Astrocyte (in vitro differentiated cells and primary cell): Measurements from ENCODE around the gene ULK1.

Experiments
- EZH2 ChIP-seq: IDR thresholded peaks from 2 replicates; pipeline ENCODE4 v1.6.1; 2012; ENCODE audit warnings: mild to moderate bottlenecking, low read length, inconsistent platforms; ENCODE audit not compliant: insufficient read depth
- TF ChIP-seq, protein P1 (sequence below): IDR thresholded peaks from 2 replicates; pipeline ENCODE4 v1.5.1; 2011; ENCODE audit warnings: low read depth, mild to moderate bottlenecking, inconsistent platforms, low read length, moderate library complexity; ENCODE audit not compliant: insufficient read depth

GRCh38 chr12:131853832-131854797, 40.3 kb upstream of the ULK1 start:
- TF ChIP-seq, protein P1, sequence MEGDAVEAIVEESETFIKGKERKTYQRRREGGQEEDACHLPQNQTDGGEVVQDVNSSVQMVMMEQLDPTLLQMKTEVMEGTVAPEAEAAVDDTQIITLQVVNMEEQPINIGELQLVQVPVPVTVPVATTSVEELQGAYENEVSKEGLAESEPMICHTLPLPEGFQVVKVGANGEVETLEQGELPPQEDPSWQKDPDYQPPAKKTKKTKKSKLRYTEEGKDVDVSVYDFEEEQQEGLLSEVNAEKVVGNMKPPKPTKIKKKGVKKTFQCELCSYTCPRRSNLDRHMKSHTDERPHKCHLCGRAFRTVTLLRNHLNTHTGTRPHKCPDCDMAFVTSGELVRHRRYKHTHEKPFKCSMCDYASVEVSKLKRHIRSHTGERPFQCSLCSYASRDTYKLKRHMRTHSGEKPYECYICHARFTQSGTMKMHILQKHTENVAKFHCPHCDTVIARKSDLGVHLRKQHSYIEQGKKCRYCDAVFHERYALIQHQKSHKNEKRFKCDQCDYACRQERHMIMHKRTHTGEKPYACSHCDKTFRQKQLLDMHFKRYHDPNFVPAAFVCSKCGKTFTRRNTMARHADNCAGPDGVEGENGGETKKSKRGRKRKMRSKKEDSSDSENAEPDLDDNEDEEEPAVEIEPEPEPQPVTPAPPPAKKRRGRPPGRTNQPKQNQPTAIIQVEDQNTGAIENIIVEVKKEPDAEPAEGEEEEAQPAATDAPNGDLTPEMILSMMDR, result no peak
- TF ChIP-seq EZH2, result no peak
